ENCODE data around the gene CLMN.

Gene CLMN

GRCh38 chr14:95138876-95139275 is 180.8 kb downstream of the CLMN start:
- H3K27ac ChIP-seq: no peak overlapping the region
- no peak for TF ChIP-seq CTCF (conservative IDR thresholded peaks at IDR 0.05)

DNA sequence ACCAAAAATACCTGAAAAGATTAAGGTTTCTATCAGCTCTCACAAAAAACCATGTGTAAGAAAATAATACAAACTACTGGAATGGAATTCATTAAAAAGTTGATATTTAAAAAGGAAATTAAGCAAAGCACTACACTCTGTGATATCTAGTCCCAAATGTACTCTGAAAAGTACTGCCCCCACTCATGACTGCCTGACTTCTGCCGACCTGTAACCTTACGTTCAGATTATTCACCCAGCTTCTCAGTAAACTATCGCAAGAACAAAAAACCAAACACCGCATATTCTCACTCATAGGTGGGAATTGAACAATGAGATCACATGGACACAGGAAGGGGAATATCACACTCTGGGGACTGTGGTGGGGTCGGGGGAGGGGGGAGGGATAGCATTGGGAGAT is 181.3 kb downstream of the CLMN start:
- peak overlapping the region; percentile 54; the same call in 1 of the 2 replicates for H3K27ac ChIP-seq

DNA sequence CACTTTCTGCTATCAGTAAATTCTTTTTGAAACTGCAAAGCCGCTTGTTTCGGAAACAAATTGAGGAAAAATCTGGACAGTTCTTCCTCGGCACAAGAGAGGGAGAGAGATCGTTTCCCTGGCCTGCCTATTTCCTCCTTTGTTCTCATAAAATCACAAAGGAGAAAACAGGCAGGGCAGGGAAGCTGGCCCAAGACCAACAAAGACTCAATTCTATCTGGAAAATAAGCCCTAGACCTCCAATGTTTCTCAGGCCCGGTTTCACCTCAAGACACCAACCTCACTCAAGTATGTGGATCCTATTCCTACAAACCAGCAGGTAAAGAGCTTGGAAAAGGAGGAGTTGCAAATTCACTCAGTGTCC is 181.9 kb downstream of the CLMN start:
- peak overlapping the region; percentile 54 for H3K27ac ChIP-seq
- TF ChIP-seq CTCF (conservative IDR thresholded peaks at IDR 0.05): no peak

DNA sequence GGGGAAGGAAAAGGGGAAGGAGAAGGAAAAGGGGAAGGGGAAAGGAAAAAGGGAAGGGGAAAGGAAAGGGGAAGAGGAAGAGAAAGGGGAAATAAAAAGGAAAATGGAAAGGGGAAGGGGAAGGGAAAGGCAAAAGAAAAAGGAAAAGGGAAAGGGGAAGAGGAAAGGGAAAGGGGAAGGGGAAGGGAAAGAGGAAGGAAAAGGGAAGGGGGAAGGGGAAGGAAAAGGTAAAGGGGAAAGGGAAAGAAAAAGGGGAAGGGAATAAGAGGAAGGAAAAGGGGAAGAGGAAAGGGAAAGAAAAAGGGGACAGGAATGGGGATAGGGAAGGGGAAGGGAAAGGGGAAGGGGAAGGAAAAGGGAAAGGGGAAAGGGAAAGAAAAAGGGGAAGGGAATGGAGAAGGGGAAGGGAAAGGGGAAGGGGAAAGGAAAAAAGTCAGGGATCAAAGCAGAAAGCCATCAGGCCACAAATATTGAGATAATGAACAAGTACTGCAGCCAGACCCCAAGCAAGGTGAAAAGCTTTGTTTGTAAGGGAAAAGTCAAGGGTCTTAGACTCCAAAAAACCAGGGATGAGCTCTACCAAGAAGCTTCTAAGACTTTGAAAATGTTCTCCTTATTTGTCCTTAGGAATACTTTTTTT is 182.4 kb downstream of the CLMN start:
- peak overlapping the region; percentile 54 for H3K27ac ChIP-seq
- TF ChIP-seq CTCF (conservative IDR thresholded peaks at IDR 0.05): no peak

DNA sequence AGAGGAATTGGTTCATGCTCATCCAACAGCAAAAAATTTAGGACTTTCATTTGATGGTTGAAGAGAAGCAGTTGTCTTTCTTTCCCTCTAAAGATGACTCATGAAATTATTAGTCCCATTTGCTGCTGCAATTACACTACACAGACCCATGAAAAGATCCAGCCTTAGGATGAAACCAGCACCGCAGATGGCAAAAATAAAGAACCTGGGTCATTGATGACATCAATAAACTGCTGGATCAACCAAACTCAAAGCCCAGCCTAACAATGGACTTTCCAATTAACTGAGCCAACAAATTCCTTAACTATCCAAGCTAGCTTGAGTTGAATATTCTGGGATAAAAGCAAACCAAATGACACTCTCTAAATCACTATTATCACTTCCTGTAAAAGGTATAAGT is 183.1 kb downstream of the CLMN start:
- no peak overlapping the region for H3K27ac ChIP-seq
- TF ChIP-seq CTCF (conservative IDR thresholded peaks at IDR 0.05): no peak

DNA sequence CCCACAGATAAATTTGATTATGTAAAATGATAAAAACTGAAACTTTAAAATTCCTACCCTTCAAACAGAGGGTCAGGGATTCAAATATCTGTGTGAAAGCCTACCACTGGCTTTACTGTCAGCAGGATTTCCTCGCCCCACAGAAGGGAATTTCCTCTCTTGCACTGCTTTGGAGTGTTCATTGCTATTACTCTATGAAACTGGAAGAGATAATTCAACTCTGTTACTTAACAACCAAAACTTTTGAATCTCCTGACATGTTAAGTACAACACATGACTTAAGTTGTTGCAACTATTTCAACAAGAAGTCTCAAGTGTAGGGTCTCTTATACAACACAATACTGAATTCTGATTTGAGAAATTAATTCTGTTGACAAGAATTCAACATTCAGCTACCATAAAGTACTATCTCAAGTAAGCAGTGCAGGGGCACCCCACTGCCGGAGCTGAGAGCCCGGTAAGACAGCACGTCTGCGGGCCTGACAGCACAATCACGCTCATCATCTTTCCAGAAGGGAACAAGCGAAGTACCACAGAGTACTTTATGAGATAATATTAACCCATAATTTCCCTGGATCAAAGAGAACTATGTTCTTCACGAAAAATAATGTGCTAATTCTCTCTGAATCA is 185.3 kb downstream of the CLMN start:
- no peak overlapping the region for H3K27ac ChIP-seq
- TF ChIP-seq CTCF (conservative IDR thresholded peaks at IDR 0.05): no peak

GRCh38 chr14:95133282-95133681 is 186.4 kb downstream of the CLMN start:
- no peak overlapping the region for H3K27ac ChIP-seq
- TF ChIP-seq CTCF (conservative IDR thresholded peaks at IDR 0.05): no peak

DNA sequence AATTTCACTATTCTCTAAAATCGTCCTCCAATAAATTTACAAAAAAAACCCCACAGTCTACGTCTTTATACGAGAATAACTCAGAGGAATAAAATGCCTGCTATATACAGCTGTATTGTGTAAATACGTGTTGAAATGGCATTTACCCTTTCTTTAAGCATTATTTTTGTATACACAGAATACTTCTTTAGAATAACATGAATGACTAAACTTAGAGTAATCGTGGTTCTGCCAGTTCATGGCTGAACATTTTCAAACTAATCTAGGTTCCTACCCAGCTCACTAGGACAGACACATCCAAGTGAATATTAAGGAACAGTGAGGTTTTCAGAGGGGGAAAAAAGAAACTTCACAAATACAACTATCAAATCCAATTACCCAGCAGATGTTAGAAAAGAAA is 186.9 kb downstream of the CLMN start:
- TF ChIP-seq CTCF (conservative IDR thresholded peaks at IDR 0.05): no peak
- H3K27ac ChIP-seq: no peak overlapping the region

All from VCaP (cell line).